ENCODE results near the gene MORN4. TPM values are rescaled to one million over a fixed set of nuclear protein-coding genes. Genes with fewer than 3 reads are reported as not detected.
A peak's percentile ranks its signal among the peaks of the same experiment; 100 is the strongest.

MORN4 gene
- total and polyA plus RNA-seq, 2 of the 13 experiments (the other 11 are each of a cell fraction or from before 2014, with no cell fraction given): 3.4 to 9.1 TPM

GRCh38 chr10:97584798-97585438 is 48.4 kb downstream of the MORN4 start (continued):
- TF ChIP-seq ZSCAN25 (CRISPR knock-in tag; IDR thresholded peaks at IDR 0.05): no peak
- 0 out of 2 replicates have a peak, but pooled peaks have one; percentile 34 for TF ChIP-seq ZSCAN9 (CRISPR knock-in tag; IDR thresholded peaks at IDR 0.05; ENCODE audit: borderline replicate concordance)
- no peak for TF ChIP-seq MAFG (CRISPR knock-in tag; IDR thresholded peaks at IDR 0.05)
- TF ChIP-seq ZNF513 (CRISPR knock-in tag; conservative IDR thresholded peaks at IDR 0.05): no peak
- TF ChIP-seq AHR (CRISPR knock-in tag; IDR thresholded peaks at IDR 0.05): no peak
- TF ChIP-seq SMARCE1 (IDR thresholded peaks at IDR 0.05; ENCODE audit: borderline replicate concordance): no peak
- TF ChIP-seq THRA (CRISPR knock-in tag; IDR thresholded peaks at IDR 0.05; ENCODE audit: borderline replicate concordance): 0 out of 2 replicates have a peak, but pooled peaks have one; percentile 28
- no peak for TF ChIP-seq PLRG1 (conservative IDR thresholded peaks at IDR 0.05)
- TF ChIP-seq ARID4A (CRISPR knock-in tag; IDR thresholded peaks at IDR 0.05; ENCODE audit: borderline replicate concordance): no peak
- no peak for TF ChIP-seq NR2C2 (CRISPR knock-in tag; IDR thresholded peaks at IDR 0.05; ENCODE audit: borderline replicate concordance)
- TF ChIP-seq ZHX2 (IDR thresholded peaks at IDR 0.05; ENCODE audit: low read depth): no peak
- no peak for TF ChIP-seq ZHX2 (CRISPR knock-in tag; IDR thresholded peaks at IDR 0.05; ENCODE audit: borderline replicate concordance)
- TF ChIP-seq KLF16 (CRISPR knock-in tag; IDR thresholded peaks at IDR 0.05): no peak
- no peak for TF ChIP-seq SKI (IDR thresholded peaks at IDR 0.05; ENCODE audit: partially characterized antibody)

Measured in HepG2 (cell line).